HG03575 (cell line): ENCODE results near the gene HAND1.

ENCODE experiments used
- ATAC-seq: cut with Tn5 transposase; IDR thresholded peaks from one replicate; pipeline ENCODE4 v1.9.1; 2021; ENCODE audit not compliant: unreplicated experiment, insufficient number of reproducible peaks, low FRiP score; ENCODE audit errors: extremely low read depth

The HAND1 gene

DNA sequence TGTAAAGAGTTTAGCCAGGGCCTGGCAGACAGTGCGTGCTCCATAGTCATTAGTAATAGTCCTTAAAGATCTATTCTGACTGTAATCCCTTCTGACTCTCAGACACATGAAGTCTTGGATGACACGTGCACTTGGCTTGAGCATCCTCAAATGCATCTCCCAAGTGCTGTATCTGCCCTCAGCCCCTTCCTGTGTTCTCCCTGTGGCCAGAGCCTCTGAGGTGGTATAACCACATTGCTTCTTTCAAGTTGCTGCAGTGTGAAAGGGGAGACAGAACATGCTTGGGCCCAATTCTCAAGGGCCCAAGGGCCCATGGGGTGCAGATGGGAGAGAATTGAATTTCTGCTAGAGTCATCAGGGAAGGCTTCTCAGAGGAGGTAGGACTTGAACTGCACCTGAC is 30.1 kb upstream of the HAND1 start:
- ATAC-seq = no peak

DNA sequence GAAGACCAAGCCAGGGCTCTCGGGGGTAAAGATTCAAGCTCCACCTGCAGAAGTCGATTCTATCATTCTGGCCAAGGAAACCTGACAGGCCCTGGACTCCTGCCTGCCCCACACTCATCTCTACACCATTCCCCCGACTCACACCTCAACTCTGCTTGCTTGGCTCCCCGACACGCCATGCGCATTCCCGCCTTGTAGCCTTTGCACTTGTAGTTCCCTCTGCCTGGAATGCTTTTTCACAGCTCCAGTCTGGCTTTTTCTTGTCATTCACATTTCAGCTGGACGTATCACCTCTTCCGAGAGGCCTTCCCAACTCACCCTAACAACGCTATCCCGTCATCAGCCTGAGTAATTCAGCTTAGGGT is 28.7 kb upstream of the HAND1 start:
- no peak for ATAC-seq

DNA sequence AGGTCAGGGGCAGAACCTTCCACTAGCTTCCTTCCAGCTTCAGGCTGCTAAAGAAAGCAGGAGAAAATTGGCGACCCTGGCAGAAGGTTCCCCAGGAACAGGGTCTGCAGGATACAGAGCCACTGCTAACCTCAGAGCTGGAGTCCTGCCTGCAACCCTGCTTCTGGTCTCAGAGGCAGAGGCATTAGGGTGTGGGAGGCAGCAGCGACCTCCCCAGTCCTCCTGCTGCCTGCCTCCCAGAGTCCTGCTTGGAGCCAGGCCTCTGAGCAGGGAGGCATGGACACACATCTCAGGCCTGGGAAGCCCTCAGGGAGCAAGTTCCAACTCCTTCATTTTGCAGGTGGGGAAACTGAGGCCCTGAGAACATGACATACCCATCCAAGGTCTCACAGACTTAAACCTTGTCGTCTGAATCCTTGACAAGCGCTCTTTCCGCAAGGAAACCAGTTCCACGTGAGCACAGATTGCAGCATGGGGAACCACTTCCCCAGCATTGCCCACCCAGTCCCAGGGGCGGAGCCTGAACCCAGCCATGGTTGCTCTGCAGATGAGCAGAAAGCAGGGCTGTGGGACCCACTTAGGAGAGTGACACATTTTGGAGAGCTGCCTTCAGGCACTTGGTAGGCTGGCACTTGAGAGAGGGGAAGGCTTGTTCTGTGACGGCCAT is 28.2 kb upstream of the HAND1 start:
- no peak for ATAC-seq

DNA sequence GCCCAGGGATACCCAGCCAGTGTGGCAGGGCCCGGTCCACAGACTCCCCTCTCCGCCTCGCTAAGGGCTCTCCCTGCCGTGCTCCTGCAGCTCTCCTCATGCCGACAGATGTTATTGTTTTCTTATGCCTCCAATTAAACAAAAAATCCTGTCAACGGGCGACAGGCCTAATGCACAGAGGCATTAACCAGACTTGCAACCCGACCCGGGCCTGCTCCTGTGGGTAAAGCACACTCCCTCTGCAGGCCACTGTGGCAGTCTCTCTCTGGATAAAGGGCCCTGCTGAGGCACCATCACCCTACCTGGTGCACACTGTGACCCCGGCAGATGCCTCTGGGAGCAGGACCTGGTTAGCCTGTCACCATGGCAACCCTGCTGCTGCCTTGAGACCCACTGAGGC is 27.5 kb upstream of the HAND1 start:
- no peak for ATAC-seq

DNA sequence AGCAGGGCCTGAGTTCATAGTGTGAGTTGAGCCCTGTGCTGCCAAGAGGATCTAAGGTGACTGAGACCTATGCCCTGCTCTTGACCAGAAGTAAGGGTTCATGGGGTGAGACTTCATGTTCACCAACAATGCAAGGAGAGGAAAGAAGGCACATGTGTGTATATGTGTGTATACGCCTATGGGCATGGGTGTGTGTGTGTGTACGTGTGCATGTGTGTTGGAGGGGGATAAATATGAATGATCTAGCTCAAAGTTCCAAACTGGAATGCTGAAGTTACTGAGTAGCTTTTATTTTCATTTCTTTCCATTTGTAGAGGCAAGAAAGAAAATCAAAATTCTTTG is 25.6 kb upstream of the HAND1 start:
- no peak for ATAC-seq

DNA sequence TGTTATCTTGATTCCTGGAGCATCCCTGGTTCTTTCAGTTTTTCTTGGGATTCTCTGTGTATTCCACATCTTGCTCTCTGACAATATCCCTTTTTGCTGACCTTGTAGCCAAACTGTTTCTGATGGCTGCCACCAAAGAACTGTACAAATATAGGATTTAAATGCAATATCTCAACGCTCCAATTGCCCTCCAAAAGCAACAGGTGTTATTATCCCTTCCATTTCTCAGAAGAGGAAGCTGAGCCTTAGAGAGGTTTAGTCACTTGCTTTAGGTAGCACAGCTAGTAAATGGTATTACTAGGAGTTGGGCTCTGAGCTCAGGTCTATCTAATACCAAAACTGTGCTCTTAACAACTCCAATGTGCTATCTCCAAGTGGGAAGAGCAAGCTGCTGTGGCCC is 24.2 kb upstream of the HAND1 start:
- ATAC-seq = no peak

DNA sequence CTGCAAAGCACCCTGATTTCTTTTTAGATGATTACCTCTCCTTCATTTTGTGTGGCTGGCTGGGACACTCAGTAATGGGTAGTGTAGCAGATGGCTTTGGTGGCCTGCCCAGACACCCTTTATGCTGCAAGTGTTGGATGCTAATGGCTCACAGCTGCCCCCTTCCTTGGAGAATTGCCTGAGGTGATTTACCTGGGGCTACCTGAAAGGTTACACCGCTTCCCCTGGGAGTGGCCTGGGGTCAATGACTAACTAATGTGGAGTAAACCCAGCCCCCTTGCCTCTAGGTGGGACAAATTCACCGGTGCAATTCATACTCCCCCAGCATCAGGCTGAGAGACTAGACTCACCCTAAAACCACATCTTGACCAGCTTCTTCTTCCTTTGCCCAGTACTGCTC is 23.5 kb upstream of the HAND1 start:
- no peak for ATAC-seq

DNA sequence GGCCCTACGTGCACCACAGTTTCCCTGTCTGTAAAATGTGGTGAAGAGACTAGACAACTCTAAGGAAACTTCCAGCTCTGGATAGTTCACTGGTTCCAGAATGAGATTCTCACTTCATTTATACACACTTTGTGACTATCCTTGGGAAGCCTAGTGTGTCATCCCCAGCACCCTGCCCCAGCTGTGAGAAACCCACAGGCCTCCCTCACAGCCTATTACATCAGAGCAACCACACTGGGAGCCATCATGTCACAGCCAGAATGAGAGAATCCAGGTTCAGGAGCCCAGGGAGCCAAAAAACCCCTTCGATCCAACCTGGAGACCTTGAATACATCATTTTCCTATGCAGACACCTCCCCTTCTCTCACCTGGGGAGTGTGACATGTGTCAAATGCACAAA is 21.0 kb upstream of the HAND1 start:
- ATAC-seq = no peak

DNA sequence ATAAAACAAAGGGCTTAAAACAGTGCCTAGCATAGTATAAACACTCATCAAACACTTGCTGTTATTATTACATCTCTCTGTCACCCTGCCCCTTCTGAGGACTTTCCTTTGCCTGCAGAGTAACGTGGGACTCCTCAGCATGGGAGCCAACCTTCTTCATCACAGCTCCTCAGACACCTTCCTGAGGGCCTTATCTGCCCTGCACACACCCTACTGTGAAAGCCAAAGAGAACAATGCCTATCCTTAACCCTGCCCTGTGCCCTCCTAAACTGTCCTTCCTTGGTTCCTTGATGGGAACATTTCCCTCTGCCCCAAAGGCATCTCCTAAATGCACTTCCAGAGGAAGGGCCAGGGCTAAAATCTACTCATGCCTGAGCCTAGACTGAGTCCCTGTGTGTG is 20.6 kb upstream of the HAND1 start:
- no peak for ATAC-seq

DNA sequence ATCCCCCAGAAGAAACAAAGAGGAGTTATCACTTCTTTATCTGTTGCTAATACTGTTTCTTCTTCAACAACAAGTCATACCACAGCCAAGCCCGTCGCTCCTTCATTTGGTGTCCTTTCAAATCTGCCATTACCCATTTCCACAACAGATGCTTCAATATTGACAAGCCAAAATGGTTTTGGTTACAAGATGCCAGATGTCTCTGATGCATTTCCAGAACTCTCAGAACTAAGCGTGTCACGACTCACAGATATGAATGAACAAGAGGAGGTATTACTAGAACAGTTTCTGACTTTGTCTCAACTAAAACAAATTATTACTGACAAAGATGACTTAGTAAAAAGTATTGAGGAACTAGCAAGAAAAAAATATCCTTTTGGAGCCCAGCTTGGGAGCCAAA is 16.0 kb upstream of the HAND1 start:
- no peak for ATAC-seq

DNA sequence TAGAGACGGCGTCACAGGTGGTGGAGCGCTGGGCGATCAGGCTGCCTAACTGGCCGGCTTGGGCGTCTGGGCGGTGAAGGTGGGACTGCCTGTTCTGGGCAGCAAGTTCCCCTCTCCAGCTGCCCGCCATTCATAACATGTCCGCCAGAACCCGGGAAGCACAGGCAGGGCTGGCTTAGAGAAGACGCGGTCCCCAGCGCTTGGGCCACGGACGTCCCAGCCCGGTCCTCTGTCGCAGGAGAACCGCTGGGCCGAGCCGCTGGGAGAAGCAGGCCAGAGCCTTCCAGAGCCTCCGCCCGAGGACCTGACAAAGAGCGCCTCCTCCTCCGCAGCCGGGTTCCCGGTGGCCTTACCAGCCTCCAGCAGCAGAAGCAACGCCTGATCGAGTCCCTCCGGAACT is 15.2 kb upstream of the HAND1 start:
- ATAC-seq = no peak

DNA sequence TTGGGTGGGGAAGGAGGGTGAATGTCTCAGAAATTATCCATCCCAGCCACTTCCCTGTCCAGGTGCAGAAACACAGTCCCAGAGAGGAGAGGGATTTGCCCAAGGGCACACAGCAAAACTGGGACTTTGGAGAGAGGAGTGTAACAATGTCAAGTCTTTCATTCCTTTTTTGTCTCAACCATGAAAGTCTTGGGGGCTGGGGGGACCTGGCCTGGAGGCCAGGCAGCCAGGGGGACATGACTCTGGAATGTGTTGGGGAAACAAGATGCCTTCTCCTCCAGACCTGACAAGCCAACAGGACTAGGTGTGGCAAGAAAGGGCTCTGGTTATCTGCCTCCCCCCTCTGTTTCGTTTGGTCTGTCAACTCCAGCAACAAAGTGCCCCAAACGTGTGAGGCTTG is 13.9 kb upstream of the HAND1 start:
- no peak for ATAC-seq

DNA sequence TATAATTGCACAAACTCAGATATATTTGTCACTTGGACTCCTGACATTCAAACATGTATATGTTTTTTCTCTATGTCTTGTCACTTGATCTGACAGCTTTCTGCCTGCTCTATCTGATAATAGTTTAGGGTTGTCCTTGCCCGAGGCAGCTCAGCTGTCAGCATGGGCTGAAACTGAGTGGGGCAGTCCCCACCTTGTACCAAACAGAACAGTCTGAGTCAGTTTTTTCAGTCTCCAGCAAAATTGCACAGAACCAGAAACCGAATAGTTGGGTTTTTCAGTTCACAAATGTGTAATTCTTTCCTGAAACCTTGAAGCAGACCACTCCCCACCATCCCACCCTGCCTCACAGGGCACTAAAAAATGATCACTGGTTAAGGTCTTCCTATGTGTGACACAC is 9.5 kb upstream of the HAND1 start:
- ATAC-seq = peak; percentile 96

DNA sequence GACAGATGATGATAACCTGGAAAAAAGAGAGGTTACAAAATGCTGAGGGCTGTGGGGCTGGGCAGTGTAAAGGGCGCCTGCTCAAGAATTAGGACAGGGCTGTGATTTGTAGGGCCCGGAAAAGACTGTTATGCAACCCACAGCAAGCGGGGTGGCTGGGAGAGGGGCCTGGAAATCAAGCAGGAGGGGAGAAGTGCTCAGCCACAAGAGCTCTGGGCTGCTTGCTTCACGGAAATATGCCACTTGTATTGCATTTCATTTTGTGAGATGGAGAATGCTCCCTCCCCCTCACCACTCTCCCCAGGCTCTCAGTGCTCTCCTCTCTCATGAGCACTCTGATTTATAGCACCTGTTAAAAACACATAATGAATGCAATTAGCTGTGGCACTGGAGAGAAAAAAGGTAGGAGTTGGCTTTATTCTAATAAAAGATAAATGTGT is 8.4 kb upstream of the HAND1 start:
- no peak for ATAC-seq

DNA sequence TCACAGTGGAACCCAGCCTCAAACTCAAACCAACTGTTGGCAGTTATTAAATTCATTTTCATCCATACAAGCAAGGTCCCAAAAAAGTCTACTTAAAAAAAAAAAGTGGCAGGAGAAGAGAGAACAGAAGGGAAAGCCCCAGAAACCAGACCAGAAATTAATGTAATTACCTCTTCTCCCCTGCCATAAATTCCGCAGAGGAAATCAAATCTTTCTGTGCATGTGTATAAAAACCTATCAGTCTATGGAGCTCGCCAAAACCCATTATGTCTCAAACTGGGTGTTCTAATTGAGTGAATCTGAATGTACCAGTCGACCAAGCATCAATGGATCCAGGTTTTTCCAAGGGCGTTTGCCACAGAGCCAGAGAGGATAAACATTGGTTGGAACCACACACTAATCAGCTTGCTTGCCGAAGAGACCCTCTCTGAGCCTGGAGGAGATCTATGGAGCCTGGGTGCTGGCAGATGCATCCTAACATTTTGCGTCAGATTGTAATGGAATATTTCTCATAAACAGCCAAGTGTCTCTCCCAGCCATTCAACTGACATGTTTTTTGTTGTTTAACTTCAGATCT is 7.9 kb upstream of the HAND1 start:
- no peak for ATAC-seq

DNA sequence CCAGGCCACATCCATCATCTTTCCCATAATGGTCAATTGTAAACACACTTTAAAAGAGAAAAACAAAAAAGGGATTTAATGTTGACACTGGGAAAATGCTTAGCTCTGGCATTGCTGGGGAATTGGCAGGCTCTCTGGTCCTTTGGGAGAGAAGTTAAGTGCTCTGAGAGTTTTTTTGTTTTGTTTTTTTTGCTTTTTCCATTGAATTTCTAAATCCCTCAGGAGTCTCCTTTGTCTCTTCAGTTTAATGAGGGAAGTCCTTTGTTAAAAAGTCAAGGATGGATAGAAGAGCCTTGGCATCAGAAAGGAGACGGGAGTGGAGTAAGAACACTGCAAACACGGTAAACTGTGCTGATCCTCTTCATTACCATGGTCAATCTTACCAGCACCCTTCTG is 7.1 kb upstream of the HAND1 start:
- ATAC-seq = no peak

DNA sequence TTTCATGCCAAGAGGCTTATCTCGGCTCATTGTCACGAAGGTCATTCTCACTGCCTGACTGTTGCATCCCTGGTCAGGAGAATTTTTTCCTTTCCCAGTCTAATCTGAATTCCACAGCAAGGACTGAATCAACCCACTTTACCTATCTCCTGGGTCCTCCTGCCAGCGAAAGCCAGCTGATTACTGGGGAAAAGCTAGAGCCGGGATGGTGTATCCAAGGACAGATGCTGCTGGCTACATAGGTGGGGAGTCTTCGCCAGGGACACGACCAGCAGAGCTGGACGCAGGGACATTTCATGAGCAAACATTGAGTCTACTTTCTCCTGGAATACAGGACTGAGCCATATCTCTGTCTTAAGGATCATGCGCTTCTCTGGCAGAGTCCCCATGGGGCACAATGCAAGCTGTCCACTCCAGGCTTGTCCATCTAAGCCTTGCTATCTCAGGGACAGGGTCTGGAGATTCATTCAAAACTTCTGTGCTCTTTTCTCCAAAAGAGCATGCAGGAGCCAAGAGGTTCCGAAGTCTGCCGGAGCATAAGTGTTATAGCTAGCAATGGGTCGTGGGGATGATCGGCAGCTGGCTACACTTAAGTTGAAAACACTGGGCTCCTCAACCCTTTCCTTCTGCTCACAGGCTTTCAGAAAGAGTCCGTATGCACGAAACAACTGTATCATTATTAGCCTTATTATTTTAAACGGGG is 6.5 kb upstream of the HAND1 start:
- ATAC-seq = no peak

DNA sequence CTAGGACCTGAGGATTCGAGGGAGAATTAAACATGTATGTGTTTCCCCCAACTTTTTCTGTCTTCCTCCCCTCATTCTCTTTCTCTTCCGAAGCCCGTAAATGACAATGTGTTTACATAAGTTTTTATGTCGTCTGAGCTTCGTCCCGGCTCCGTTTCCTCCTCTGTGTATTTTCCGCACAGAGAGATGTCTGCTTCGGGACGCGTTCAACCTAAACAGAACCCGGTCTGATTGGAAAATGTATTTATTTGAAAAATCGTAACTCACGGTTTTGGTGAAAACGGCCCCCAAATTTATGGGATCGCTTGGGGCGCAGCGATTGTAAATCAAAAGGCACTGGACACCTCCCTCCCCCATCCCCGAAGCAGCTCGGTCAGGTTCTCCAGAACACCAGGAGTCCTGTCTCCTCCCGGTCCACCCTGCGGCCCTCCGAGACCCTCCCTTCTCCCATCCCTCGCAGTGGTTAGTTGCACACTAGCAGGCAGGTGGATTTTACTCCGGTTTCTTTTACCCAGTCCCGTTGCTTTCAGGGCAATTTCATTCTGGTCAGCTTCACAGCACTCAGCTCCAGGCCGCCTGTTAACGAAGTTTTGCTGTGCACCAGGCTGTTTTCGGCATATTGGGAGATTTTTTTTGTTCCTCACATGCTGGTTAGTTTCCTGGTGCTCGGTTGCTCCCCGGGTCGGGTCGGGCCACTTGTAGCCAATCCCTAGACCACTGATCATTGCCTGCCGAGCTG is 5.8 kb upstream of the HAND1 start:
- ATAC-seq = no peak

DNA sequence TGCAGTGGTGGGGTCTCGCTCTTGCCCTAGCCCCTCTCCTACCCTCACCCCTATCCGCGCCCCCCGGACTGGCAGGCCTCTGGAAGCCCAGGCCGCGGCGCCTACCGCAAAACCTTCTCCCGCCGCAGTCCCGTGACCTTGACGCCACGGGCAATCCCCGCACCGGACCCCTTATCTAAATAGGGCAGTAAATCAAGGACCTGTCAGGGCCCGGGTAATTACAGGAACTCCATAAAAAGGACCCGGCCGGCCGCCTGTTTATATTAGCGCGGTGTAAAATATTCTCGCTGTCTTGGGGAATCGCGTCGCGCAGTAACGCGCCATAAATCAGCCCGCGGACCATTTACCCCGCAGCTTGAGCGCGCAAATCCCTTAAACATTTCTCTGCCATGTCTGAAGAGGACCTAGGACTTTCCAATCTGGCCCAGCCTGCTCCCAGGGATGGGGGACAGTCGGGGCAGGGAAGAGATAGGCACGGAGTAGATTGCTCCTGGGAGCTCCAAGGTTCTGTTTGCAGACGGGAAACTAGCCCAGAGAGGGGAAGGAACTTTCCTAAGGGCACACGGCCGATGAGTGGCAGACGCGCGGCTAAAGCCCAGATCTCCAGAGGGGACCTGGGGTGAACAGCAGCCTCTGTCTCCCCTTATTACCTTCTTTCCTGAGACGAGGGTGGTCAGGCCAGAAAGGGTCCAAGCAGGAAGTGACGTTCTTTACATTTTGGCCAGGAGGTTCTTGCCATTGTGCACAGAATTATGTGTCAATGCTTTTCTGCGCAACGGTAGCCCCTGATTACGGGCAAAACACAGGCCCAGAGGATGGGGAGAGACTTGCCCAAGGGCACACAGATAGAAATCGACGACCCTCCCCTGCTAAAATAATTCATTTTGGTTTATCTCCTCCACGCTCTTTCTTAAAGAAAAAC is 4.8 kb upstream of the HAND1 start:
- no peak for ATAC-seq
